ENCODE measurements around the gene TMC1. TPM values are rescaled to one million over a fixed set of nuclear protein-coding genes. Genes with fewer than 3 reads are reported as not detected.

TMC1 gene
- total RNA-seq, 2 donors from 2014 or later: 0.09 TPM; not detected in 1

- WGBS, 2 experiments (ENCODE audit: insufficient coverage in 1 of 2, insufficient read length in 1 of 2): 97 to 100% methylated on average over 2 to 4 of the region's 4 CpGs
- Mint-ChIP-seq H3K27ac (no peak overlapping the region), H3K9me3 (no peaks in the 10 kb centered on the region), H3K4me1 (no peaks in the 10 kb centered on the region), H3K27me3 (ENCODE audit: insufficient read depth) (no peaks in the 10 kb centered on the region), H3K4me3 (no peak overlapping the region), H3K36me3 (ENCODE audit: low read depth) (no peaks in the 10 kb centered on the region)
- TF ChIP-seq CTCF (conservative IDR thresholded peaks at IDR 0.05): no peak
- Histone ChIP-seq H3K4me3 (ENCODE audit: low read length) (no peak overlapping the region), H3K36me3 (ENCODE audit: control insufficient read depth, insufficient read depth, low read length) (no peaks in the 10 kb centered on the region), H3K9ac (ENCODE audit: extremely low read depth, low read length, poor library complexity, severe bottlenecking) (no peak overlapping the region), H3K27ac (ENCODE audit: low read depth, low read length) (no peak overlapping the region), H3K9me3 (ENCODE audit: control insufficient read depth, low read length) (no peaks in the 10 kb centered on the region), H3K27me3 (ENCODE audit: control insufficient read depth, insufficient read depth, low read length, poor library complexity, severe bottlenecking) (no peaks in the 10 kb centered on the region), H3K4me1 (ENCODE audit: control insufficient read depth, insufficient read depth, low read length) (no peaks in the 10 kb centered on the region)
- no peak for DNase-seq
Observed at GRCh38 chr9:72790989-72791388, 269.6 kb downstream of the TMC1 start.

- Histone ChIP-seq H3K4me1 (ENCODE audit: control insufficient read depth, insufficient read depth, low read length) (no peaks in the 10 kb centered on the region), H3K4me3 (ENCODE audit: low read length) (no peak overlapping the region), H3K36me3 (ENCODE audit: control insufficient read depth, insufficient read depth, low read length) (no peaks in the 10 kb centered on the region), H3K9ac (ENCODE audit: extremely low read depth, low read length, poor library complexity, severe bottlenecking) (no peak overlapping the region), H3K9me3 (ENCODE audit: control insufficient read depth, low read length) (no peaks in the 10 kb centered on the region), H3K27me3 (ENCODE audit: control insufficient read depth, insufficient read depth, low read length, poor library complexity, severe bottlenecking) (no peaks in the 10 kb centered on the region), H3K27ac (ENCODE audit: low read depth, low read length) (no peak overlapping the region)
- no peak for DNase-seq
- no peaks in the 10 kb centered on the region for H3K36me3 Mint-ChIP-seq (ENCODE audit: low read depth)
- 96% methylated on average over 1 of the region's 1 CpG; no CpG with 5 or more reads in 1 of the 2 experiments for whole genome bisulfite sequencing, 2 experiments (ENCODE audit: insufficient coverage in 1 of 2, insufficient read length in 1 of 2)
- TF ChIP-seq CTCF (conservative IDR thresholded peaks at IDR 0.05): no peak
- H3K9me3 Mint-ChIP-seq: peaks cover 1% of the 10 kb centered on the region
- no peaks in the 10 kb centered on the region for H3K4me1 Mint-ChIP-seq
- H3K27ac Mint-ChIP-seq: no peak overlapping the region
- H3K27me3 Mint-ChIP-seq (ENCODE audit: insufficient read depth): no peaks in the 10 kb centered on the region
- no peak overlapping the region for H3K4me3 Mint-ChIP-seq
Observed at GRCh38 chr9:72791436-72791835, 270.0 kb downstream of the TMC1 start.

GRCh38 chr9:72794946-72795345 is 273.5 kb downstream of the TMC1 start:
- Histone ChIP-seq H3K4me1 (ENCODE audit: control insufficient read depth, insufficient read depth, low read length) (no peaks in the 10 kb centered on the region), H3K4me3 (ENCODE audit: low read length) (no peak overlapping the region), H3K9me3 (ENCODE audit: control insufficient read depth, low read length) (peaks cover 11% of the 10 kb centered on the region), H3K9ac (ENCODE audit: extremely low read depth, low read length, poor library complexity, severe bottlenecking) (no peak overlapping the region), H3K36me3 (ENCODE audit: control insufficient read depth, insufficient read depth, low read length) (no peaks in the 10 kb centered on the region), H3K27me3 (ENCODE audit: control insufficient read depth, insufficient read depth, low read length, poor library complexity, severe bottlenecking) (no peaks in the 10 kb centered on the region), H3K27ac (ENCODE audit: low read depth, low read length) (no peak overlapping the region)
- no peak for DNase-seq
- TF ChIP-seq CTCF (conservative IDR thresholded peaks at IDR 0.05): no peak
- Mint-ChIP-seq H3K4me3 (no peak overlapping the region), H3K27me3 (ENCODE audit: insufficient read depth) (no peaks in the 10 kb centered on the region), H3K9me3 (peaks cover 19% of the 10 kb centered on the region), H3K4me1 (no peaks in the 10 kb centered on the region), H3K27ac (no peak overlapping the region), H3K36me3 (ENCODE audit: low read depth) (no peaks in the 10 kb centered on the region)
- WGBS, 2 experiments (ENCODE audit: insufficient coverage in 1 of 2, insufficient read length in 1 of 2): 57 to 89% methylated on average over 1 of the region's 1 CpG
